Cardiac muscle cell (in vitro differentiated cells and primary cell): ENCODE results near the gene IL12RB1. TPM values are rescaled to one million over a fixed set of nuclear protein-coding genes. Genes with fewer than 3 reads are reported as not detected.
A peak's percentile ranks its signal among the peaks of the same experiment; 100 is the strongest.

Experiments used
- DNase-seq, 2 donors: peaks; one replicate each; pipeline versions ENCODE4 v3.0.0 to v3.0.0-alpha.2; 2010 to 2017; ENCODE audit warnings: low read depth in 1 of 2, low spot score in 1 of 2
- H3K27ac ChIP-seq: fragments of 200-600 bp; sonication (generic); 2 replicates; pipeline ENCODE4 v1.5.1; 2016
- H3K27me3 ChIP-seq: fragments of 200-600 bp; sonication (generic); 2 replicates; pipeline ENCODE4 v1.6.0; 2016; ENCODE audit warnings: control low read depth
- H3K36me3 ChIP-seq: fragments of 200-600 bp; sonication (generic); 2 replicates; pipeline ENCODE4 v1.5.1; 2016; ENCODE audit warnings: control low read depth
- H3K4me1 ChIP-seq: fragments of 200-600 bp; sonication (generic); 2 replicates; pipeline ENCODE4 v1.8.1; 2017; ENCODE audit warnings: low read depth, mild to moderate bottlenecking, mixed run types
- H3K4me3 ChIP-seq: fragments of 200-600 bp; sonication (generic); 2 replicates; pipeline ENCODE4 v1.5.1; 2016; ENCODE audit warnings: mild to moderate bottlenecking
- H3K9me3 ChIP-seq: fragments of 200-600 bp; sonication (generic); 2 replicates; pipeline ENCODE4 v1.5.1; 2017; ENCODE audit warnings: low read depth, mild to moderate bottlenecking, control low read depth
- polyA plus RNA-seq: library from polyadenylated mRNA; unstranded; fragments of >200 nt; fragmentation: Nextera tagmentation; extraction: Ambion mirVana; gene quantifications from 2 replicates; pipeline ENCODE4 v1.2.1, GENCODE V29; 2016
- total RNA-seq: library from RNA; depleted of rRNA; stranded (reverse); fragments of >200 nt; gene quantifications from 2 replicates; pipeline ENCODE4 v1.2.3, GENCODE V29; 2016
- TF ChIP-seq, protein P1 (sequence below): IDR thresholded peaks from 2 replicates; pipeline ENCODE4 v1.5.1; 2012; ENCODE audit warnings: low read depth, mild to moderate bottlenecking, low read length

The IL12RB1 gene
- total and polyA plus RNA-seq, 2 experiments from 2014 or later, result not detected

DNA sequence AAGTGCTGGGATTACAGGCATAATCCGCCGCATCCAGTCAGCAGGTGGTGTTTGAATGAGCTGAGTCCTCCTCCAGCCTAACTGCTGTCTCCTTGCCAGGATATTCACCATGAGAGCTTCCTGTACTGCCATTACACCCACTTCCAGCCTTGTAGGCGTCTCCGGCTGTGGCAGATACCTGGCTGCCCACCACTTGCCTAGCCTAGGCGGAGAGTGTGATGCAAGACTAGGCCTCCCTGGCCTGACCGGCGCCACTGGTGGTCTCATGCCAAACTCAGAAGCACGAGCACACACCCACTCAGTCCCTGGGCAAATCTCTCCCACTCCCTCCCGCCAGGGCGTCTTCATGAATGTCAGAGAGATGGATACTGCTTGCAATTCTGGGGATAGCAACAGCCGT, 16.6 kb downstream of the IL12RB1 start:
- Histone ChIP-seq H3K4me3 (no peak overlapping the region), H3K9me3 (no peaks in the 10 kb centered on the region), H3K36me3 (no peaks in the 10 kb centered on the region), H3K27ac (no peak overlapping the region), H3K4me1 (no peaks in the 10 kb centered on the region), H3K27me3 (no peaks in the 10 kb centered on the region)
- DNase-seq, result peak in 1 of 2 donors; percentile 19
- TF ChIP-seq, protein P1, sequence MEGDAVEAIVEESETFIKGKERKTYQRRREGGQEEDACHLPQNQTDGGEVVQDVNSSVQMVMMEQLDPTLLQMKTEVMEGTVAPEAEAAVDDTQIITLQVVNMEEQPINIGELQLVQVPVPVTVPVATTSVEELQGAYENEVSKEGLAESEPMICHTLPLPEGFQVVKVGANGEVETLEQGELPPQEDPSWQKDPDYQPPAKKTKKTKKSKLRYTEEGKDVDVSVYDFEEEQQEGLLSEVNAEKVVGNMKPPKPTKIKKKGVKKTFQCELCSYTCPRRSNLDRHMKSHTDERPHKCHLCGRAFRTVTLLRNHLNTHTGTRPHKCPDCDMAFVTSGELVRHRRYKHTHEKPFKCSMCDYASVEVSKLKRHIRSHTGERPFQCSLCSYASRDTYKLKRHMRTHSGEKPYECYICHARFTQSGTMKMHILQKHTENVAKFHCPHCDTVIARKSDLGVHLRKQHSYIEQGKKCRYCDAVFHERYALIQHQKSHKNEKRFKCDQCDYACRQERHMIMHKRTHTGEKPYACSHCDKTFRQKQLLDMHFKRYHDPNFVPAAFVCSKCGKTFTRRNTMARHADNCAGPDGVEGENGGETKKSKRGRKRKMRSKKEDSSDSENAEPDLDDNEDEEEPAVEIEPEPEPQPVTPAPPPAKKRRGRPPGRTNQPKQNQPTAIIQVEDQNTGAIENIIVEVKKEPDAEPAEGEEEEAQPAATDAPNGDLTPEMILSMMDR, result no peak

GRCh38 chr19:18069383-18069782, 17.4 kb downstream of the IL12RB1 start:
- Histone ChIP-seq H3K9me3 (no peaks in the 10 kb centered on the region), H3K27ac (no peak overlapping the region), H3K27me3 (no peaks in the 10 kb centered on the region), H3K36me3 (no peaks in the 10 kb centered on the region), H3K4me1 (no peaks in the 10 kb centered on the region), H3K4me3 (no peak overlapping the region)
- DNase-seq, result no peak
- TF ChIP-seq, protein P1, result no peak

- Histone ChIP-seq H3K36me3 (no peaks in the 10 kb centered on the region), H3K27ac (no peak overlapping the region), H3K9me3 (no peaks in the 10 kb centered on the region), H3K4me3 (no peak overlapping the region), H3K27me3 (no peaks in the 10 kb centered on the region), H3K4me1 (no peaks in the 10 kb centered on the region)
- DNase-seq, result no peak
- TF ChIP-seq, protein P1, result no peak
Measured at GRCh38 chr19:18068395-18068794, 18.3 kb downstream of the IL12RB1 start.

DNA sequence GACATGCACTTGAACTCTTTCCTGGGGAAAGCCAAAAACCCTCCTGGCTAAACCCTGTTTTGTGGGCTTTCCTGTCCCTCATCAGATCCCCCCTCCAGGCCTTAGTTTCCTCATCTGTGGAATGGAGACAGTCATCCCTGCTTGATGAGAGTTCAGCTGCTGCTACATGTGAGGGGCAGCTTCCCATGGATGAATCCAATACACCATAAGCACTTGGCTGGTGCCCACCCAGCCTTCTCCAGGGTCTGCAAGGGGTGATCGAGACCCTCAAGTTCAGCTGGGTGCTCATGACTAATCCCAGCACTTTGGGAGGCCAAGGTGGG, 21.6 kb downstream of the IL12RB1 start:
- no peak for DNase-seq
- H3K4me3 ChIP-seq, result no peak overlapping the region
- H3K27ac ChIP-seq, result no peak overlapping the region
- H3K9me3 ChIP-seq, result no peaks in the 10 kb centered on the region
- no peaks in the 10 kb centered on the region for H3K36me3 ChIP-seq
- TF ChIP-seq, protein P1, result no peak
- no peaks in the 10 kb centered on the region for H3K27me3 ChIP-seq
- no peaks in the 10 kb centered on the region for H3K4me1 ChIP-seq

DNA sequence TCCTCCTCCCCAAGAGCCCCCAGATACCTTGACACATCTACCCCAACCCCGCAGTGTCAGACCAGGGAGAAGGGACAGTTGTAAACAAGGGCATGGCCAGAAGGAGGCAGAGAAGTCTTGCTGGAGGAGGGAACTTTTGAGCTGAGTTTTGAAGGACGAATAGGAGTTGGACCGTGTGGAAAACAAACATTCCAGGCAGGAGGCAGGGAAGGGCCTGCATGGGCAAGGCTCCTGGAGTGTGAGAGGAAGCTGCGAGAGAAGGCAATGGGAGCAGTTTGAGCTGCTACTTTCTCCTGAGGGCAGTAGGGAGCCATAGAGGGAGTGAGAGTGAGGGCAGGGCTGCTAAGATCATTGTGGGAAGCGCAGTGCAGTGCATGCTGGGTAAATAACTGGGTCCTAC, 23.3 kb downstream of the IL12RB1 start:
- TF ChIP-seq, protein P1, result peak; percentile 14
- H3K36me3 ChIP-seq, result no peaks in the 10 kb centered on the region
- H3K27me3 ChIP-seq, result no peaks in the 10 kb centered on the region
- no peaks in the 10 kb centered on the region for H3K9me3 ChIP-seq
- no peak overlapping the region for H3K4me3 ChIP-seq
- H3K4me1 ChIP-seq, result no peaks in the 10 kb centered on the region
- no peak overlapping the region for H3K27ac ChIP-seq
- peak in 1 of 2 donors; percentile 59 for DNase-seq

- DNase-seq, result no peak
- no peaks in the 10 kb centered on the region for H3K4me1 ChIP-seq
- TF ChIP-seq, protein P1, result no peak
- H3K4me3 ChIP-seq, result no peak overlapping the region
- H3K27ac ChIP-seq, result no peak overlapping the region
- H3K36me3 ChIP-seq, result no peaks in the 10 kb centered on the region
- H3K9me3 ChIP-seq, result no peaks in the 10 kb centered on the region
- no peaks in the 10 kb centered on the region for H3K27me3 ChIP-seq
Measured at GRCh38 chr19:18062028-18062427, 24.7 kb downstream of the IL12RB1 start.
